ENCODE results near the gene MROH2B.

- TF ChIP-seq EZH2 (IDR thresholded peaks at IDR 0.05; ENCODE audit: borderline replicate concordance, low read depth, low read length, severe bottlenecking) = no peak
- no peak for TF ChIP-seq CTCF (IDR thresholded peaks at IDR 0.05; ENCODE audit: borderline replicate concordance, extremely low read depth, low read length, poor library complexity, severe bottlenecking)
These were observed 61.9 kb downstream of the MROH2B start for GRCh38 chr5:41009232-41009631.
